Bronchial epithelial cell (primary cell): Measurements from ENCODE around the gene IQCH. TPM values are rescaled to one million over a fixed set of nuclear protein-coding genes. Genes with fewer than 3 reads are reported as not detected.

ENCODE experiments used
- DNase-seq: peaks from one replicate; pipeline ENCODE4 v3.0.0-alpha.2; 2010; ENCODE audit warnings: low read depth
- FAIRE-seq: peaks from 2 replicates; lab custom pipeline; 2011; peaks lifted over from hg19 to GRCh38; lab: Jason Lieb, UNC
- H3K27me3 ChIP-seq: 2 replicates; pipeline ENCODE4 v1.5.1; 2011; ENCODE audit warnings: low read length; ENCODE audit not compliant: control insufficient read depth, insufficient read depth
- H3K36me3 ChIP-seq: 2 replicates; pipeline ENCODE4 v1.5.1; 2011; ENCODE audit warnings: low read length; ENCODE audit not compliant: control insufficient read depth, insufficient read depth
- H3K4me3 ChIP-seq: 2 replicates; pipeline ENCODE4 v1.5.1; 2011; ENCODE audit warnings: mild to moderate bottlenecking, low read depth, low read length, control low read depth
- total RNA-seq: library from RNA; depleted of rRNA; stranded (reverse); fragments of >200 nt; gene quantifications from 2 replicates; pipeline ENCODE4 v1.2.1, GENCODE V29; 2014
- TF ChIP-seq, protein P1 (sequence below): IDR thresholded peaks from 2 replicates; pipeline ENCODE4 v1.5.1; 2011; ENCODE audit warnings: mild to moderate bottlenecking, moderate library complexity, low read length, control low read depth, inconsistent platforms; ENCODE audit not compliant: insufficient read depth, severe bottlenecking

The IQCH gene
- total RNA-seq, 1 donor from 2014 or later, result 1.1 TPM

DNA sequence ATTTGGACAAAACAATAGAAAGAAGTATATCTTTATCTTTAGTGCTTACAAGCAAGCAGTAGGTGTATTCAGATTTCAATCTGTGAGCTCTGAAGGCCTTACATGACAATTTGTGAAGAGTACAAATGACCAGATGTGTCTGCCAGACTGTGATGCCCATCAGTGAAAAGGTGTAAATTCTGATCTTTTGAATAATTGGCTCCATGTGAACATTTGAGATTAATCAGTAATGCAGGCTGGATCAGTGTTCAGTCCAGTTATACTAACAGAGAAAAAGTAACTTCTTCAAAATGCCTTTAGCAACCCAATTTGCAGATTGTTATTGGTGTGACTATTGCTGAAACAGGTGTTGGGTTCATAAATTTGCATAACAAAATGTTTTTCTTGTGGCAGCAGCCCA is 5.2 kb downstream of the IQCH start:
- Histone ChIP-seq H3K27me3 (no peaks in the 10 kb centered on the region), H3K4me3 (no peak overlapping the region), H3K36me3 (no peaks in the 10 kb centered on the region)
- DNase-seq (no peak), FAIRE-seq (no peak)
- TF ChIP-seq, protein P1, sequence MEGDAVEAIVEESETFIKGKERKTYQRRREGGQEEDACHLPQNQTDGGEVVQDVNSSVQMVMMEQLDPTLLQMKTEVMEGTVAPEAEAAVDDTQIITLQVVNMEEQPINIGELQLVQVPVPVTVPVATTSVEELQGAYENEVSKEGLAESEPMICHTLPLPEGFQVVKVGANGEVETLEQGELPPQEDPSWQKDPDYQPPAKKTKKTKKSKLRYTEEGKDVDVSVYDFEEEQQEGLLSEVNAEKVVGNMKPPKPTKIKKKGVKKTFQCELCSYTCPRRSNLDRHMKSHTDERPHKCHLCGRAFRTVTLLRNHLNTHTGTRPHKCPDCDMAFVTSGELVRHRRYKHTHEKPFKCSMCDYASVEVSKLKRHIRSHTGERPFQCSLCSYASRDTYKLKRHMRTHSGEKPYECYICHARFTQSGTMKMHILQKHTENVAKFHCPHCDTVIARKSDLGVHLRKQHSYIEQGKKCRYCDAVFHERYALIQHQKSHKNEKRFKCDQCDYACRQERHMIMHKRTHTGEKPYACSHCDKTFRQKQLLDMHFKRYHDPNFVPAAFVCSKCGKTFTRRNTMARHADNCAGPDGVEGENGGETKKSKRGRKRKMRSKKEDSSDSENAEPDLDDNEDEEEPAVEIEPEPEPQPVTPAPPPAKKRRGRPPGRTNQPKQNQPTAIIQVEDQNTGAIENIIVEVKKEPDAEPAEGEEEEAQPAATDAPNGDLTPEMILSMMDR, result no peak

DNA sequence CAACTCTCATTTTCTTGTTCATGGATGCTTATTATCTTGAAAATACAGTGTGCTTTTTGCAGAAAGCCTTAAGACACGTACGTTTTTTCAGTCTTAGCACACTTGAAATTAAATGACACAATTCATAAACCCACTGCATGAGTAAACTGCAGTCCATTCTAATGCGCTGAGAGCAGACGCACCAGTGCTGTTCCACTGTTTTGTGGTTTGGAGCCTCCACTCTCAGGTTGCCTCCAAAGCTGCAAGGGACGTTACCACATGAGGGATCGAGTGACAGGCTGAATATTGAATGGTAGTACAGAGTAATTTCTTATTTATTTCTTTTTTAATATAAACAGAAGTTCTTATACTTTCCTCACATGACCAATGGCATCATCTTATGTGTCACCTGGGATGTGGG is 12.3 kb downstream of the IQCH start:
- Histone ChIP-seq H3K36me3 (no peaks in the 10 kb centered on the region), H3K27me3 (no peaks in the 10 kb centered on the region), H3K4me3 (no peak overlapping the region)
- FAIRE-seq (no peak), DNase-seq (no peak)
- TF ChIP-seq, protein P1, result no peak

DNA sequence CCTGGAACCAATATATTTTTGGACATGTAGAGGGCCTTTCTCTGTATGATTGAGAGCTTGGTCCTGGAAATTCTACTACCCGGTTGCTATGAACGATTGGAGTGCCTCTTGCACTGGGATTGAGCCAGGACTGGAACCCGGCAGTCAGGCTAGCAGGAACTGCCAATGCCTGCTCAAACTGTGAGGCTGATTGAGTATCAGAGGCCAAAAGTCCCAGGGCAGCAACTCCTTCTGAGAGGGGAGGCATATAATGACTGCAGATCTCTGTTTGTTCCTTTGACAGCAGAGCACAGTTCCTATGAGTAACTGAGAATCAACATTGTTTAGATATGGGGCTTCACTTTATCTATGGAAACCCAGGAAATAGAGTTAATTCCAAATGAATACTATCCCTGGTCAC is 12.9 kb downstream of the IQCH start:
- Histone ChIP-seq H3K4me3 (no peak overlapping the region), H3K36me3 (no peaks in the 10 kb centered on the region), H3K27me3 (no peaks in the 10 kb centered on the region)
- FAIRE-seq (no peak), DNase-seq (no peak)
- TF ChIP-seq, protein P1, result no peak

DNA sequence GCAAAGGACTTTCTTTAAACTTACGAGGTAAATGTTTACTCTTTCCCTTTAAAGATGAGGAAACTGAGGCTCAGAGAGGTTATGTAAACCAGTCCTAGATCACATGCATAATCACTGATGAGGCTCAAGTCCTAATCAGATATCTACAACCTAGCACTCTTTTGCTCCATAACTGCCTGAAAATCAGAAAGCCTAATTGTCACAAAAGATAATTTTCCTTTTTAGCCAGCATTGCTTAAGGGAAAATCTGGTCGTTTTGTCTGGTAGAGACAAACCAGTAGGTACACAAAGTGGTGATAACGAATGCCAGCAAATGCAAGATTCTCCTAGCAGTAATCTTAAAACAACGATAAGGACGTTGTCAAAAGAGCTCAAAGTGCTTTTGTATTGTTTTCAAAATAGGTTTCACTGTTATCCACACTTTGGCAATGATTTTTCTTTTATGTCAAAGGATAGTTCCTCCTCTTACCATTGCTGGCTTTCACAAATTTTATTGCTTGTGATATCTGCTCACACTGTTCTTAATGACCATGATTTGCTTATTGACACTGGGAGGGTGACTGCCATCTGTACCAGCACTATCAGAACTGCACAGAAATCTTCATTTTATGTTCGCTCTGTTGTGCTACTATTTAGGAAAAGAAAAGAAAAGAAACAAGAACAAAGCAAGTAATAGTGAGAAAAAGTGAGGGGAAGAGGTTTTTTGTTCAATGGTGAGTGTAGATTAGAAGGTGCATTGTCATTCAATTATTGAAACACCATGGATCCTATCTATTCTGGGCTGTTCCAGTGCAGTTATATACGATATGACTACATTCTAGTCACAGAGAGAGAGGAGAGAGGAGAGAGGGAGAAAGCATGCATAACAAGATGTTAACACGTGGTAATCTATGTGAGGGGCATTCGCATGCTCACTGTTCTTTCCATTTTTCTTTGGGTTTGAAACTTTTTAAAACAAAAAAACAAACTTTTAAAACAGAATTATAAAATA is 13.7 kb downstream of the IQCH start:
- DNase-seq (no peak), FAIRE-seq (no peak)
- Histone ChIP-seq H3K36me3 (no peaks in the 10 kb centered on the region), H3K27me3 (no peaks in the 10 kb centered on the region), H3K4me3 (no peak overlapping the region)
- TF ChIP-seq, protein P1, result no peak

DNA sequence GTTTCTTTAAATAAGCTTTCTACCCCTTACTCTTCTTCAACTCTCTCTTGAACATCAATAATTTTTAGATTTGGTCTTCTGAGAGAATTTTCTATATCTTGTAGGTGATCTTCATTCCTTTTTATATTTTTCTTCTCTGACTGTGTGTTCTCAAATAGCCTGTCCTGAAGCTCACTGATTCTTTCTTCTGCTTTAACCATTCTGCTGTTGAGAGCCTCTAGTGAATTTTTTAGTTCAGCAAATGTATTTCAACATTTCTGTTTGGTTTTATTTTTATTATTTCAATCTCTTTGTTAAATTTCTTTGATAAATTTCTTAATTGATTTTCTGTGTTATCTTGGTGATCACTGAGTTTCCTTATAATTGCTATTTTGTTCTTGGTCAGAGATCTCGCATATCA is 19.6 kb downstream of the IQCH start:
- no peaks in the 10 kb centered on the region for H3K27me3 ChIP-seq
- H3K4me3 ChIP-seq, result no peak overlapping the region
- TF ChIP-seq, protein P1, result no peak
- DNase-seq, result no peak
- H3K36me3 ChIP-seq, result no peaks in the 10 kb centered on the region
- no peak for FAIRE-seq
